GM03348 (cell line): ENCODE results near the gene TAS2R40.
A peak's percentile ranks its signal among the peaks of the same experiment; 100 is the strongest.
"Not testable (repeated sequence)": the region's sequence is repeated elsewhere in the genome, so short reads cannot be mapped to it uniquely, and the experiment has no call there.

Experiments
- DNase-seq: peaks from one replicate; pipeline ENCODE4 v3.0.0; 2012; ENCODE audit warnings: low spot score

The TAS2R40 gene

DNA sequence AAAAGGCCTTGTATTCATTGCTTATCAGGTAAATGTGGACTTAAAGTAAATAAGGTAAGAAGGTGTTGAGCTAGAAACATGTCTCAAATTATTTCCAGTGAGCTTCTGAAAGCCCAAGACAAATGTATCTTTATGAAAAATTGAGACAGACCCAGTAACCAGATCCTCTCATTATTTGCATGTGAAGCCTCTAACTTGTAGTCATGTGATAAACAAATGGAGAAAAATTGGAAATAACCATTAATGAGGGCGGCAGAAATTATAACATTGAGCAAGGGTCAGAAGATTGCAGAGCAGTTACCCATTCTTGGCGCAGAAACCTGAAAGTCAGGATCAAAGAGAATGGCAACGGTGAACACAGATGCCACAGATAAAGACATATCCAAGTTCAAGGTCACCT lies at the start of gene TAS2R40:
TAS2R40 (plus strand) TSS at position 301 of the 400 bp plus-strand sequence; CDS start at position 343, 42 bp downstream.
- DNase-seq = no peak

DNA sequence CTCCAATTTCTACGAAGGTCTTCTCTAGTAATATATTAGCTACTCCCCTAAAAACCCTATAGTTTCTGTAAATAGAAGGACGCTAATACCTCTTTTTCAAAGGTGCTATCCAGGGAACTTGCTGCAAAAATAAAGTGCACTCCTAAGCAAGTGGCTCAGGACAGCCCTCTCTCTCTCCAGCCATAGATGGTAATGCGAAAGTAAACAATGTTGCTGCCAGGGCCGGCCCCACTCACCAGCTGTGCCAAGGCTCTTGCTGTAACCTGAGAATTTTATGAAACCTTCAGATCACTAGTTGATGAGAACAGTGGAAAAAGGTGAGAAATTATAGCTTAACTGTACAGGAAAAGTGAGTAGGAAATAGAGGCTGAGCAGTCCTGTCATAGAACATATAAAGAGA lies 49.5 kb upstream of the TAS2R40 start:
- DNase-seq = peak; percentile 15

DNA sequence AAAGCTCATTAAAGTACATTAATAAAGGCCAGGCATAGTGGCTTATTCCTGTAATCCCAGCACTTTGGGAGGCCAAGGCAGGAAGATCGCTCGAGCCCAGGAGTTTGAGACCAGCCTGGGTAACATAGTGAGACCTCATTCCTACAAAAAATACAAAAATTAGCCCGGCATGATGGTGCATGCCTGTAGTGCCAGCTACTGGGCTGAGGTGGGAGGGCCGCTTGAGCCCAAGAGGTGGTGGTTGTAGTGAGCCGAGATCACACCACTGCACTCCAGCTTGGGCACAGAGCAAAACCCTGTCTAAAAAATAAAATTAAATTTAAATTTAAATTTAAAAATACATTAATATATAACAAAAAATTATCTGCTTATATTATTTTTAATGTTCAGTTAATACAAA lies 45.7 kb upstream of the TAS2R40 start:
- no peak for DNase-seq

DNA sequence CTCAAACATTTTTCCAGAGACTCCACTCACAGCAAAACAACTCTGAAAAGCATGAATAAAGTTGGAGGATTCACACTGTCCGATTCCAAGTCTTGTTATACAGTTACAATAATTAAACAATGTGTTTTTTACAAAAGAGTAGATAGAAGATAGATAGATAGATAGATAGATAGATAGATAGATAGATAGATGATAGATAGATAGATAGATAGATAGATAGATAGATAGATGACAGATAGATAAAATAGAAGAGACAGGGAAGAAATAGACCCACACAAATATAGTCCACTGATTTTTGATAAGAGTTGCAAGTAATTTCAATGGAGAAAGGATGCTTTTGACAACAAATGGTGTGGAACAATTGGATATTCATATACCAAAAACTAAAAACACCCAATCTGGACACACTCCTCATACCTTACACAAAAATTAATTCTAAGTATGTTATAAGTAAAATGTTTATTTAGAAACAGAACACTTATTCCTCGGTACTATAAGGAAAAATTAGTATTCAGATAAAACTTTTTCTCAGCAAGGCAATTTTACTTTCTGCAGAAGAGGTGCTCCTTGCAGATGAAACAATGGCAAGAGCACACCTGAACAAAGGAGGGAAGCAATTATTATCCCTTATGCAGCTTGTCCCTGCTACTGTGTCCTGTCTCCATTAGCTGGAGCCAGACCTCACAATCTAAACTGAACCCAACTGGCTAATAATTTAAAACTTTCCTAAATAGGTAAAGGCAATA lies 44.3 kb upstream of the TAS2R40 start:
- DNase-seq = no peak

DNA sequence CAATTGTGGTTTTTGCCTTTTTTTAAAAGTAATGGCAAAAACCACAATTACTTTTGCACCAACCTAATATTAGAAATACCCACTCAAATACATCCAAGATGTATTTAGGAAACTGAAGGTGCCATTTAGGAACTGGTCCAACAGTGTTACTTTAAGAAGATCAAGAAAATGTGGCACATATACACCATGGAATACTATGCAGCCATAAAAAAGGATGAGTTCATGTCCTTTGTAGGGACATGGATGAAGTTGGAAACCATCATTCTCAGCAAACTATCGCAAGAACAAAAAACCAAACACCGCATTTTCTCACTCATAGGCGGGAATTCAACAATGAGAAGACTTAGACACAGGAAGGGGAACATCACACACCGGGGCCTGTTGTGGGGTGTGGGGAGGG lies 41.1 kb upstream of the TAS2R40 start:
- DNase-seq = not testable (repeated sequence)

DNA sequence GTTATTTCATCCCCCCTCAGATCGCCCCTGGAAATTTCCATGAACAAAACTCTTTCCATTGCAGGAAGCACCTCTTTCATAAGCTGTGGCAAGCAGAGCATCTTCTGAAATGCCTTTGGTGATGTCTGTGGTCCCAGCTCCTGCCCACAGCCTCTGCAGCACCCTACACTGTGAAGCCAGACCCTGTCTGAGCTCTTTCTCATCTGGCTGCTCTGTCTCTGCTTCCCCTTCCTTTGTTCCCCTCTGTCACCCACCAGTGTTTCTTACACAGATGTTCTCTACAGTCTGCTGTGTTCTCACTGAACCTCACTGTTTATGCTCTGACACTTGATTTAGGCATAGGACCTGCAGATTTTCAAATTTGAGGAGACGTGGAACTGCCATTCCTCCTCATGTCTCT lies 40.5 kb upstream of the TAS2R40 start:
- DNase-seq = no peak

DNA sequence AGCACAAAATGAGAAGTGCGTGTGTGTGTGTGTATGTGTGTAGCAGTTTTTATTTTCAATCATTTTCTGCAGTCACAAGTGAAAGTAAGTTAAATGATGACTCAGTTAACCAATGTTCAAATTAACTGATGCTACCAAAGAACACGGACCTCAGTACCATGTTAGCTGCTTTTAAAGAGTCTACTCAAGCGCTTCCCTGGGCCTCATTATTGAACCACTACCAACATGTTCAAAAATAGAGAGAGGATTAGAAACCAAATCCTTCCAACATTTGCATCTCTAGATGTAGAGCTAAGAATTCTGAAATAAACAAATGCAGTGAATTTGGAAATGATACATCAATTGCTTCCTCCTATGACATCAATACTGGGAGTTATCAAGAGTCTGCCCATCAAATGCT lies 38.8 kb upstream of the TAS2R40 start, which contains the start of gene TAS2R39:
TAS2R39 (plus strand) TSS at position 396 of the 400 bp plus-strand sequence; CDS start at position 396, 0 bp downstream.
- DNase-seq = no peak

DNA sequence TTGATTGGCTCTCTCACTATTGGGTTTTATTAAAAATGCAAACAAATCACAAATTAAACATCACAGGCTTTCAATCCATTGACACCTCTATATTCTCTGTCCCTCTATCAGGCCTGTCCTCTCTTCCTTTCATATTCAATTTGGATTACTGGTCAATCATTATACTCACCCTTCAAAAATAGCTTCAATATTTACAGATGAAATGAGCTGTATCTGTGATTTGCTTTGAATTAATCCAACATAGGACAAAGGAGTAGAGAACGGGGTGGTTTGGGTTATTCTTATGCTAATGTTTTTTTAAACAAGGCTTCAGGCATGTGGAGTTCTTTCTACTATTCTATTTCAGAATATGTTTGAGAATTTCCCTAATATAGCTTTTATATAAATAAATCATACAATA lies 36.3 kb upstream of the TAS2R40 start:
- no peak for DNase-seq

DNA sequence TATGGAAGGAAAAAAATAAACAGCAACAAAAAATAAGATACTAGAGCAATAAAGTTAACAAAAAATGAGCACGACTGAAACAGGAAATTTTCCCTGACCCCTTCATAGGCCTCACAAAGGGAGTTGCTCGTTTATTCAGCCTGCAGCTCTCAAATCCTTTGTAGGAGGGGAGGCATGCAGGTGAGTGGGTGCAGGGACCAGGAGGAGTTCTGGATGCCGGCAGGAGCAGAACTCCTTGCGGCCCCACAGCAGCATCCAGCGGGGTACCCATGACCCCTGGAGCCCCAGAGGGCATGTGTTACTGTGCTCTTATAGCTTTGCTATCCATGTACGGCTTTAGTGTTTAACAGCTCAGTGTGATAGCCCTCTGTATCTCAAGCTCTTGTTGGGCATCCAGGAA lies 32.8 kb upstream of the TAS2R40 start:
- no peak for DNase-seq

DNA sequence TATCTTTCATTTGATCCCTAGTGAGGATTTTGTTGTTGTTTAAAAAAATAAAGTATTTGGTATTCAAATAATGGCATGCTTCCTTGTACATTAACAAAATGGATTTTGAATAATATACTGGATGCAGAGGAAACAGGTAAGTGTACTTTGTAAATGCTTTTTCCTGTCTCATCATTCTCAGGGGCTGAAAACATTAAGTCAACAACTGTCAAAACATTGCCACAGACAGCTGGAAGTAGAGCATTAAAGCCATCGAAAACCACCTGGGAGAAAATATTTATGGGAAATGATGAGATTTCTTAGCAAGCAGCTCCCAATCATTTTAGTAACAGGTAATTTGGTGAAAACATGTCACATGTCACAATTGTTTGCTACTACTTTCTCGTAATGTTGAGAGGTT lies 28.0 kb upstream of the TAS2R40 start:
- DNase-seq = no peak

DNA sequence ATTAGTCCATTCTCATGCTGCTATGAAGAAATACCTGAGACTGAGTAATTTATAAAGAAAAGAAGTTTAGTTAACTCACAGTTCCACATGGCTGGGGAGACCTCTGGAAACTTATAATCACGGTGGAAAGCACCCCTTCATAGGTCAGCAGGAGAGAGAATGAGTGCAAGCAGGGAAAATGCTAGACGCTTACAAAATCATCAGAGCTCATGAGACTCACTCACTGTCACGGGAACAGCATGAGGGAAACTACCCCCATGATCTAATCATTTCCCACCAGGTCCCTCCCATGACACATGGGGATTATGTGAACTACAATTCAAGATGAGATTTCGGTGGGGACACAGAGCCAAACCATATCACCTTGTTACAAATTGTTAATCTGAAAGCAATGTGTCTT lies 22.8 kb upstream of the TAS2R40 start:
- no peak for DNase-seq

DNA sequence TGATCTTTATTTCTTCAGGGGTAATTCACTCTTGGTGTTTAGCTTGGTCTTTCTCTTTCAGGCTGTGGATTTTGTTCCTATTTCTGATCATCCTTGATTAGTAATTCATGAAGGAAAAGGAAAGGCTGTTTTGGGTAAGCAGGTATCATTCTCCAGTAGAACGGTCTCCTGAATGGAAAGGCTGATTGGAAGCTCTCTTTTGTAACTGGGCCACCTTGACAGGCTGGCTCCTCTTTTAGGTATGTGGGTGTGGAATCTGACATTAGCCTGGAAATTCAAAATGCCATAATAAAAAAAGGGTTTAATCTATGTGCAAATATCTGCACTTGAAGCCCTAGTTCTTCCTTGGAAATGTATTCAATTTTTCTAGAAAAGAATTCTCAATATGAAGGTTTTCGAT lies 19.7 kb upstream of the TAS2R40 start:
- no peak for DNase-seq

DNA sequence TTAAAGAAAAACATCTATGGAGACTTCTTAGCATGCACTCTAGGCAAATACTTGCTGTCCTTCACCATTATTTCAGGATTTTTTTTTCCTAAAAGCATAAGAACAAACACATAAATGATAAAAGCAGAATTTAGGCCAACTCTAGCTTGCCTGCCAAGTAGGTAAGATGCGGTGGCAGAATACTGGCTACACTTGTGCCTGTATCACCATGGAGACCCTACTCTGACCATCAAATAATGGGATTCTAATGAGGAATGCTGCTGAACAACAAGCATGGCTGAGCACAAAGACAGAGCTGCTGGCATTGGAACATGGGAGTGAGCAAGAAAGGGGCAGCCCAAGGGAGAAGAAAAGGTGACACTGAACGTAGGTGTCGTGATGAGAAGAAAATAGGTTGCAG lies 18.5 kb upstream of the TAS2R40 start:
- no peak for DNase-seq

DNA sequence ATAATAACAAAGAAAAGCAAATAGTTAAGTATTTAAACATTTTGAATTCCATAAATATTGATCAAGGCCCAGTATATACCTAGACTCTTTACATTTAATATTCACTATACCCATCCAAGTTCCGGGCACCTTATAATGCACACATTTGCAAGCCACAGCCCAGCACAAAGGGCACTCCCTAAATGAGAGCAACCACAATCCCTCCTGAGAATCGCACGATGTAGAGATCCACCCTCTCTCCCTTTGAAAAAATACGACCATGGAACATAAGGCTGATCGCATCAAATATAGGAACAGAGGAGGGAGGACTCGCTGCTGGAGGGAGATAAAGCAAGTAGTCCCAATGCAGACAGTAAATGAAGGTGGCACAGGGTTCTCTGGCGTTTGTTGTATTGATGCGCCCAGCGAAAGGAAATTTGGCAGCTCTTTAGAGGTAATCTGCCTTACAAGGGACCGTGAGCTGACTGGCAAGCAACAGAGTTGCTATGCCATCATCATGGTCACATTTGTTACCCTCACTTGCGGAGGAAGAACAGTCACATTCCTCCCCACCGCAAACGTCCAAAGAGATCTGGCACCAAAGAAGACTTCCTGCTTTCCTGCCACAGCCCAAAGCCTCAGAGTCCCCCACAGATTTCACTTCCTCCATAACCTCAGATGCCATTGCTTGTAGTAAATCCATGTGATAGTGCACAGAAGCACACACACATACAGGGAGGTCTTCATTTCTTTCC lies 16.1 kb upstream of the TAS2R40 start:
- DNase-seq = no peak

DNA sequence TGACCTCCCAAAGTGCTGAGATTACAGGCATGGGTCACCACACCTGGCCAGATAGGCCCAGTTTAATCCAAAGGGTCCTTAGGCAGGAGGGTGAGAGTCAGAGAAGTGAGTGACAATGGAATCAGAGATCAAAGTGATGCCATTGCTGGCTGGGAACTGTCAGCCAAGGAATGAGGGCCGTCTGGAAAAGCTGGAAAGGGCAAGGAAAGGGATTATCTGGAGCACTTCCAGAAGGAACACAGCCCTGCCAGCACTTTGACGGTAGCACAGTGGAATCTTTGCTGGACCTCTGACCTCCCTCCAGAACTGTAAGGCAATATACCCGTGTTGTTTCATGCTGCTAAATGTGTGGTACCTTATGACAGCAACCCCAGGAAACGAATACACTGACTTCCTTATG lies 11.3 kb upstream of the TAS2R40 start:
- DNase-seq = no peak

DNA sequence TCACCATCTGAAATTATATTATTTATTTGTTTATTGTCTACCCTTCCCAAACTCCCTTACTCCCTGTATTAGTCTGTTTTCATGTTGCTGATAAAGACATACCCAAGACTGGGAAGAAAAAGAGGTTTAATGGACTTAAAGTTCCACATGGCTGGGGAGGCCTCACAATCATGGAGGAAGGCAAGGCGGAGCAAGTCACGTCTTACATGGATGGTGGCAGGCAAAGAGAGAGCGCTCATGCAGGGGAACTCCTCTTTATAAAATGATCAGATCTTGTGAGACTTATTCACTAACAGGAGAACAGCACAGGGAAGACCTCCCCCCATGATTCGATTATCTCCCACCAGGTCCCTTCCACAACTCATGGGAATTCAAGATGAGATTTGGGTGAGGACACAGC lies 8.4 kb upstream of the TAS2R40 start:
- DNase-seq = not testable (repeated sequence)

DNA sequence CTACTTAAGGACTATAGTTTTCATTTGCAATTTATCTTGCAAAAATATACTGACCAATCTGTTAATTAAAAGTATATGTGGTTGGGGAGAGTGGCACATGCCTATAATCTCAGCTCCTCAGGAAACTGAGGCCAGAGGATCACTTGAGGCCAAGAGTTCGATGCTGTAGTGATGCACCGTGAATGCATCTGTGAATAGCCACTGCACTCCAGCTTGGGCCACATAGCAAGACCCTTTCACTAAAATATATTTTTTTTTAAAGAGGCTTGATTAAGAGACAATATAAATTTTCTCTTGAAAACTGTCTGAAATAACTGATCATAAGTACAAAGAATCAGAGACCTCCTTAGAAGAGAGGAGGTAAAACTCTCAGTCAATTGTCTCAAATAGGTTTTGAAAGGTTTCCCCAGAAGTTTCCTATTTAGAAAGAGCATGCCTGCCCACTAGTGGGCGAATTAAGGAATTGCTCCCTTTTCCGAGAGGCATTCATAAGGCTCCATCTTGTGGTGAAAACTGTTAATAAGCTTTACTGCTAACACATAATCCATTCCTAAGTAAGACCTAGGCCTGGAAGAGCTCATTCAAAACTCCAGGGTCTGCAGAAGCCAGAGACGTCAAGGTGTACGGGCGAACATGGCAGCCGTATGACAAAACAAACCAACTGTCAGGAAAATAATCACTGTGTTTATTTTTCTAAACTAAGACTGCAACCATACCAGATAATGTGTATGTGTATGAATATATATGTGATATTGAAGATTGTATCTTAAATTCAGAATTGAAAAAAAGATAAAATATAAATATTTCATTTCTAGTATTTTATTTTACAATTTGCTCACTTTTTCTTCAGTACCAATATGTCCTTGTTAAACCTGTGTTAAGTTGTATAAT lies 6.8 kb upstream of the TAS2R40 start:
- DNase-seq = peak; percentile 80

DNA sequence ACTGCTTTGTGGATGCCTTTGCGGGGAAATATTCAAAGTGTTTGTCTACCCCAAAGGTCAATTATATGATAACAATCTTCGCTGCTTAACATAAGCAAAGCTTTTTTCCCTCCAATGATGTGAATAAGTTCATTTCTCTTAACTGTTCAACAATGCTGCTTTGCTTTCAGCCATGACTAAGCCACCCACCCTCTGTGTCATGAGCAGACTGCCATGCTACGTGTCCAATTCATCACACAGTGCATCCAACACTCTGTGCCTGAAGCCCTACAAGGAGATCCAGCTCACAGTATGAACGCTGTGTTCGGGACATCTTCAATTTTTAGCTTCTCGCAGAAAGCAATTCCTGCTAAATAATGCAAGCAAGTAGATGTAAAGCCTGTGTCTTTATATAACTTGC lies 5.7 kb upstream of the TAS2R40 start:
- peak; percentile 20 for DNase-seq

DNA sequence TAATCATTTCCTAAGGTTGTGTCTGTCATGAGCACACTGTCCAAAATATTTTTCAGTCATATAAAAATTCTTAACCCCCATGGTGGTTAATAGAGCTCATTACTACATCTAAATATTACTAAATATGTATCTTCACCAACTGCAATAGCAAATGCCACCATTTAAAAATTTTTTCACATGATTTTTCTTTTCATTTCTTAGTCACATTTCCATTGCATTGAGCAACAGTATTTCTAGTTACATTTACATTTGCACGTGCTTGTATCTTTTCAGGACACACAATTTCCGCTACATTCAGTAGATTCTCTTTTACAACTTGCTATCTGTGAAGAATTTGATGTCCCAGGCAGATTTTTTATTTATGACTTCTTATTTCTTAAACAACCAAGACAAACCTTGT lies 5.2 kb upstream of the TAS2R40 start:
- no peak for DNase-seq

DNA sequence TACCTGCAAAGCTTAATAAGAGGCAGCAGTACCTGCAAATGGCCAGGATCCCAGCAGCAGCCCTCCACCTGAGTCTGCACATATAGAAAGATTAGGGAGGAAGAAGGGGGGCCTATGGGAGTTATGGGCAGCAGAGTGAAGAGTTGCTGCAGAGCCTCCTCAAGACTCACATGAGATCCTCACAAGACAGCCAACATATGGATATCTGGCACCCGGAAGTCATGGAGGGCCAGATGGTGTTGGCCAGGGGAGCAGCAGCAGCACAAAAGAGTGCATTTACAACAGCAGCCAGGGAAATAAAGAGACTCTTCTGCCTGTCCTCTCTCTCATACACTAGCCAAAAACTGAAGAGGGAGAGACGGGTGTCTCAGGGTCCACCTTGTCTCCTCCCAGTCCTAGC lies 4.0 kb upstream of the TAS2R40 start:
- no peak for DNase-seq

DNA sequence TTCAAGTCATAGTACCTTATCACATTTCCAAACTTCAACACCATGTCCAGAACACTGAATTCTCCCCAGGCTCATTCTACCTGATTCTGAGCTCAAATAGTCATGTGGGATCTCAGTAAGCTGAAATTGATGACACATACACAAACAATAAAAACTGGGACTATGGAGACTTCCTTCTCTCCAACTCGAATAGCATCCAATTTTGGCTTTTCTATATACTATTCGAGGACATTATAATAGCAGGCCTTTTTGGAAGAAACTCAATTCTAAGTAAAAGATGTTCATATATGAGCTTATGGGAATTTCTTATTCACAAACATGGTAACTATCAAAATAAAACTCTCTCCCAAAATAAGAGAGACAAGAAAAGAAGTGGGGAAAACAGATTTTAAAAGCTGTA lies 551 bp upstream of the TAS2R40 start:
- DNase-seq = no peak

DNA sequence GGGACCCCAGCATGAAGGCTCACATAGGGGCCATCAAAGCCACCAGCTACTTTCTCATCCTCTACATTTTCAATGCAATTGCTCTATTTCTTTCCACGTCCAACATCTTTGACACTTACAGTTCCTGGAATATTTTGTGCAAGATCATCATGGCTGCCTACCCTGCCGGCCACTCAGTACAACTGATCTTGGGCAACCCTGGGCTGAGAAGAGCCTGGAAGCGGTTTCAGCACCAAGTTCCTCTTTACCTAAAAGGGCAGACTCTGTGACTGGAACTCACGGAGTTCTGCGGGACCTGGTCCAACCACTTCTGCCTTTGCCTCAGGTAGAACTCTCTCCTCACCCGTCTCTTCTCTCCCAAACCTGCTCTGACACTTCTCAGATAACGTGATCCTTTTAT lies 945 bp downstream of the TAS2R40 start:
- DNase-seq = no peak

DNA sequence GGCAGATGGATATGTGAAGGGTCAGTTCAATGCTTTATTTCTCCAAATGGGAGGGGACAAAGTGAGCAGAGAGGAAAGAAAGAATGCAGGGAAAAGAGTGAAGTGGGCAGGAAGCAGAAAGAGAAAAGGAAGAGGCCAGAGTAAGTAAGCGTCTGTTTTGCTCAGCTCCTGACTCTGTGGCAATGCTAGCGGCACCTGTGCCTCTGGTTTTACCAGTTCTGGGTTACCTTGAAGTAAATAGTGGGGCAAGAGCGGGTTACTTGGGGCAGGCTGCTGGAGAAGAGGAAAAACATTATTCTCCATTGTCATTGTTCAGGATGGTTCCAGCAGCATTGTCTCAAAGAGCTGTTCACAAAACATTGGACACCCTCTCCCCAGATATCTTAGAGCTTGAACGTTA lies 1.9 kb downstream of the TAS2R40 start:
- no peak for DNase-seq
